OCI-LY3 (cell line): Measurements from ENCODE around the gene TEX14.

ENCODE experiments used
- H2AFZ ChIP-seq: fragments of 200-600, 300-600 bp; shearing (Covaris generic); 2 replicates; pipeline ENCODE4 v1.6.0; 2014; ENCODE audit warnings: antibody characterized with exemption, low read depth, low read length
- H3K27ac ChIP-seq: fragments of 200-600, 300-600 bp; sonication (generic); 2 replicates; pipeline ENCODE4 v1.5.1; 2014; ENCODE audit warnings: mild to moderate bottlenecking, low read length, moderate library complexity, mixed read lengths
- H3K27me3 ChIP-seq: fragments of 200-600, 300-600 bp; sonication (generic); 2 replicates; pipeline ENCODE4 v1.6.1; 2014; ENCODE audit warnings: low read depth, low read length, mixed read lengths
- H3K36me3 ChIP-seq: fragments of 200-600, 300-600 bp; sonication (generic); replicated peaks from 2 replicates; pipeline ENCODE3; 2014; ENCODE audit warnings: low read depth, low read length, mixed read lengths
- H3K4me1 ChIP-seq: fragments of 300-600, 200-600 bp; sonication (generic); 2 replicates; pipeline ENCODE4 v1.6.1; 2014; ENCODE audit warnings: low read length, mixed read lengths
- H3K4me2 ChIP-seq: fragments of 200-600, 300-600 bp; sonication (generic); 2 replicates; pipeline ENCODE4 v1.6.1; 2014; ENCODE audit warnings: low read length, mixed read lengths
- H3K4me3 ChIP-seq: fragments of 300-600, 200-600 bp; sonication (generic); 2 replicates; pipeline ENCODE4 v1.5.1; 2014; ENCODE audit warnings: antibody characterized with exemption, mild to moderate bottlenecking, low read length, moderate library complexity
- H3K79me2 ChIP-seq: fragments of 300-600, 200-600 bp; shearing (Covaris generic); 2 replicates; pipeline ENCODE4 v1.6.1; 2014; ENCODE audit warnings: mild to moderate bottlenecking, low read length, mixed read lengths
- H3K9ac ChIP-seq: fragments of 300-600, 200-600 bp; shearing (Covaris generic); 2 replicates; pipeline ENCODE4 v1.6.0; 2014; ENCODE audit warnings: mild to moderate bottlenecking, low read length, moderate library complexity
- H3K9me3 ChIP-seq: fragments of 200-600, 300-600 bp; shearing (Covaris generic); 2 replicates; pipeline ENCODE4 v1.6.1; 2014; ENCODE audit warnings: low read length, mixed read lengths; ENCODE audit not compliant: insufficient read depth
- H4K20me1 ChIP-seq: fragments of 200-600, 300-600 bp; sonication (generic); 2 replicates; pipeline ENCODE4 v1.6.1; 2016; ENCODE audit warnings: low read length, mixed read lengths; ENCODE audit not compliant: insufficient read depth
- CTCF ChIP-seq: fragments of 200-600, 300-600 bp; sonication (generic); IDR thresholded peaks from 2 replicates; pipeline ENCODE4 v1.5.1; 2014; ENCODE audit warnings: antibody characterized with exemption, low read length, low read depth
- EZH2phosphoT487 ChIP-seq: fragments of 200-600 bp; shearing (Covaris generic); IDR thresholded peaks from 2 replicates; pipeline ENCODE4 v1.6.1; 2018; ENCODE audit warnings: antibody characterized with exemption, mixed run types, low read depth

Gene TEX14

GRCh38 chr17:58528443-58528842 lies 163.4 kb downstream of the TEX14 start:
- no peak overlapping the region for H3K4me2 ChIP-seq
- H3K27me3 ChIP-seq, result peaks cover 15% of the 10 kb centered on the region
- TF ChIP-seq CTCF (no peak), EZH2phosphoT487 (no peak)
- no peaks in the 10 kb centered on the region for H3K79me2 ChIP-seq
- no peak overlapping the region for H3K27ac ChIP-seq
- H3K9me3 ChIP-seq, result no peaks in the 10 kb centered on the region
- H4K20me1 ChIP-seq, result no peaks in the 10 kb centered on the region
- peaks cover 26% of the 10 kb centered on the region for H3K4me1 ChIP-seq
- no peak overlapping the region for H3K9ac ChIP-seq
- H2AFZ ChIP-seq, result no peak overlapping the region
- no peak overlapping the region for H3K4me3 ChIP-seq
- no peaks in the 10 kb centered on the region for H3K36me3 ChIP-seq

DNA sequence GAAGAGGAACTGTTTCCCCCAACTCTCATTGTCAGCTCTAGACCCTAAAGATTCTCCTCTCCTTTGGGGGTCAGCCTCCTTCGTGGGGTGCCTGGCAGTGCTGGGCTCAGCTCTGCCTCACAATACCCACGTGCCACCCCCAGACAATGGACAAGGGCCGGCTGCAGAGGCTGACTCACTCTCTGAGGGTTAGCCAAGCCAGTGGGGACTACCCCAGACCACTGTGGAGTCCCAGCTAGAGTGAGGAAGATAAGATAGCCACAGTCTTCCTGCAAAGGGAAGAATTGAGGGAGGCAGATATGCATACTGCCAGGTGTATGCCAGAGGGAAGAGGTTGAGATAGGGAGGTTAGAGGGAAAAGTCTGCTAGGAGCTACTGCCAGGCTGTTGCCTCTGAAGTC lies 163.9 kb downstream of the TEX14 start:
- Histone ChIP-seq H2AFZ (no peak overlapping the region), H3K79me2 (no peaks in the 10 kb centered on the region), H3K4me1 (peaks cover 26% of the 10 kb centered on the region), H3K36me3 (no peaks in the 10 kb centered on the region), H3K27ac (no peak overlapping the region), H3K4me3 (no peak overlapping the region), H4K20me1 (no peaks in the 10 kb centered on the region), H3K4me2 (peak overlapping the region; percentile 23; the same call in 1 of the 2 replicates), H3K27me3 (peaks cover 14% of the 10 kb centered on the region), H3K9ac (no peak overlapping the region), H3K9me3 (no peaks in the 10 kb centered on the region)
- TF ChIP-seq CTCF, result no peak
- no peak for TF ChIP-seq EZH2phosphoT487

DNA sequence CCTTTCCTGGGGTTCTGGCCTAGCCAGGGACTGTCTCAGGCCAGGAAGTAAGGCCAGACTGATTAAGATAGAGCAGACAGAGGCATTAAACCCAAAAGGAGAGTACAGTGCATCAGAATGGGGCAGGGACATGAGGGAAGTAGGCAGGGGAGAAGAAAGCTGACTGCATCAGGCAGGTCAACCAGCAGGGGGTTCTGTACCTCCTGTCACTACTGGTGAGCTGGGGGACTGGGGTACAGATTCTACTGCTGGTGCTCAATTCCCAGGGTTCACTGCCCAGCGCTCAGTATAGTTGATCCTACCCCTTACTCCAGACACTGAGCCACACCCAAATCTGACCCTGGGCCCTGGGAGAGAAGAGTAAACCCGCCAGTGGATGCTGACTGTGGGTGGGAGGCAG lies 164.5 kb downstream of the TEX14 start:
- TF ChIP-seq CTCF (peak; percentile 41), EZH2phosphoT487 (no peak)
- Histone ChIP-seq H3K4me2 (peak overlapping the region; percentile 23), H3K27ac (no peak overlapping the region), H3K9me3 (no peaks in the 10 kb centered on the region), H4K20me1 (no peaks in the 10 kb centered on the region), H2AFZ (peak overlapping the region; percentile 41; the same call in 1 of the 2 replicates), H3K27me3 (peaks cover 8% of the 10 kb centered on the region), H3K4me3 (no peak overlapping the region), H3K36me3 (no peaks in the 10 kb centered on the region), H3K4me1 (peaks cover 25% of the 10 kb centered on the region), H3K9ac (peak overlapping the region; percentile 22; the same call in 1 of the 2 replicates), H3K79me2 (no peaks in the 10 kb centered on the region)

DNA sequence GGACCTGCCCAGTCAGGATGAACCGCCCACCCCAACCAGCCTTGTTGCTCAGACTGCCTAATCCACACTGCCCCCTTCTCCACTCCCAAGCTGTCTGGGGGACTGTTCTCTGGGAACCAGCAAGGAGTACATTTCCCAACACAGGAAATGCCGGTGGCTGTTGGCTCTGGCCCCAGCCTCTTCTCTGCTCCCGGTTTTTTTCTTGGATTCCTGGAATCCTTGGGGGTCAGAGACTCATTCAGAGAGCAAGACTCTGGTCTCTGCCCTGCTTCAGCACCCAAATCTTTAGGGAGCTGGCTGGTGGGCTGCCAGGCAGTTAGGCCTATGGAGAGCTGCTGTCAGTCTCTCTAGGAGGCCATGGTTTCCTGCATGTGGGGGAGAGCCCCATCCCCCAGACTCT lies 166.6 kb downstream of the TEX14 start:
- Histone ChIP-seq H3K36me3 (no peaks in the 10 kb centered on the region), H3K27ac (no peak overlapping the region), H2AFZ (no peak overlapping the region), H3K4me1 (peaks cover 25% of the 10 kb centered on the region), H3K27me3 (no peaks in the 10 kb centered on the region), H3K4me3 (no peak overlapping the region), H4K20me1 (no peaks in the 10 kb centered on the region), H3K4me2 (no peak overlapping the region), H3K79me2 (no peaks in the 10 kb centered on the region), H3K9ac (no peak overlapping the region), H3K9me3 (no peaks in the 10 kb centered on the region)
- TF ChIP-seq CTCF, result no peak
- TF ChIP-seq EZH2phosphoT487, result no peak
